NCI-H146 treated with DMSO at 0.1 percent for 48 hours (cell line): ENCODE results near the gene C17orf50.

Experiments
- DNase-seq: peaks from one replicate; lab custom pipeline; 2025; ENCODE audit not compliant: unreplicated experiment; lab: John Stamatoyannopoulos, UW

Gene C17orf50

DNA sequence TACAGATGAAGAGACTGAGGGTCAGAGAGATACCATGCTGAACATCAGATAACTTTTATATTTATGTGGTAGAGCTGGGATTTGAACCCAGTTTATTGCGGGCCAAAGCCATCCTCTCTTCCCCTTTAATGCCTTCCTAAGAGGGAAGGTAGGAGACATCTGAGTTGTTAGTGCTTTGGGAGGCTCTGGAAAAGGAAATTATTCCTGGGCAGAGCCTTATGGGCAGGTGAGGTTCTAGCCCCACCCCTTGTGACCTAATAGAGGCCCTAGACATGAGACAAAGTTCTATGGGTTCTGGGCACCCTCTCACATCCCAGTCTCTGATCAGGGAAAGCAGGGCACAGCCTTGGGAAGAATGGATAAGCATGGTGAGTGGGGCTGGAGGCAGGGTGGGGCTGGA lies at the start of gene C17orf50:
TSS of gene C17orf50 (plus strand) at position 301 of the 400 bp plus-strand sequence. CDS start at position 356, 55 bp downstream.
- no peak for DNase-seq

DNA sequence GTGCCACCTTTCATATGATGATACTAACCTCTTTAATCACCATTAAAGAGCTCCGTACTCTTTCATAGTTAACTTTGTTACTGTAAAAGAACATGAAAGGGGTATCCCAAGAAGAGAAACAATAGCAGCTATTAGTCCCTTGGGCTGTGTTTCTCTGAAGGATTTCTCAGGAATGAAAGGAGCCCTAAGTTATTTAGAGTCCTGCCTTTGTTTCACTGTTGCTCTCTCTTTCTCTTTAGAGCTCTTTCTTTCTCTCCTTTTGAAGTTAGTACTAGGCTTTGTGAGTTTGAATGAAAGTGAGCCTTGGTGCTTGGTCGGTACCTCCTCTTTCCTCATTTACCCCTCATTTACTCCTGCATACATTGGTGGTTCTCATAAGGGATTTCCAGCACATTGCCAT lies 49.7 kb upstream of the C17orf50 start:
- DNase-seq = no peak

DNA sequence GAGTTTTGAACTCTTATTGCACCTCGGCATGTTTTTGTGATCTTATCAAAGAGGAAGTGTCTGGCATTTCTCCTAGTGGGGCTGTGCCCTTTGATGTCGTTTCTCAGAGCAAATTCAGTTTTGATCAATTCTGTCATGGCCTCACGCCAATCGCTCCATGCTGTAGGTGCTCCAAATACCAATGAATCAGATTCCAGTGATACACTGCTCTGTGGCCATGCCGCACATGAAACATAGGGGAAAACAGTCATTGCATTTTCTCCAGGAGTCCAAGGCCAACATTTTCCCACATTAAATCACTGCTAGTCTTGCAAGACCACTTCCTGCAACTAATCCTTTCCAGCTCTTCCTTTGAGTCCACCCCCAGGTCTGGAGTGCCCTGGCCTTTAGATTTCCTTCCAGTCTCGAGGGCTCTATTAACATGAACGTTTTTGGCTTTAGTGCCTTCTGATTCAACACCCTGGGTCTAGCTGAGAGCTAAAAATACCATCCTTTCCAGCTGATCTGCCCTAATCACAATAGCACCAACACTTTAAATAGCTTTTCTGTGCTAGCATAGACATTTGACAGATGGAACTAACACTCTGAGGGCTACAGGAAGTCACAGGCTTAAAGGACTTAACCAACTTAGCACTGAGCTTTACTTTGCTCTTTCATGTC lies 47.5 kb upstream of the C17orf50 start:
- no peak for DNase-seq

DNA sequence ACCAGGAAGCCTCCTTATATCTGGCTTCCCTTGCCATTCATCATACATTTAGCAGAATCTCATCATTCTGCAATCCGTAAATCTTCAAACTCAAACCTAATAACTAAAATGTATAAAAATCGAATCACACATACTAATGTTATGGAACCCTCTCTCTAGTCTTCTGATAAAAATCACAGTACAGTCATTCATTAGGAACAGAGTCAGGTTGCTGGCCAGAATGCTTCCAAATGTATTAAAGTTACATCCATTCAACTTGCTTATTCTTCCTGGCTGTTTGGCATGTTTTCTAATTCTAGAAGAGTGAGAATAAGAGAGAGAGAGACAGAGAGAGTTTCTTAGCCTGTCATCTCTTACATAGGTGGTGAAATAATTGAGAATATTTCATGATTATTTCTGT lies 45.7 kb upstream of the C17orf50 start:
- DNase-seq = no peak

DNA sequence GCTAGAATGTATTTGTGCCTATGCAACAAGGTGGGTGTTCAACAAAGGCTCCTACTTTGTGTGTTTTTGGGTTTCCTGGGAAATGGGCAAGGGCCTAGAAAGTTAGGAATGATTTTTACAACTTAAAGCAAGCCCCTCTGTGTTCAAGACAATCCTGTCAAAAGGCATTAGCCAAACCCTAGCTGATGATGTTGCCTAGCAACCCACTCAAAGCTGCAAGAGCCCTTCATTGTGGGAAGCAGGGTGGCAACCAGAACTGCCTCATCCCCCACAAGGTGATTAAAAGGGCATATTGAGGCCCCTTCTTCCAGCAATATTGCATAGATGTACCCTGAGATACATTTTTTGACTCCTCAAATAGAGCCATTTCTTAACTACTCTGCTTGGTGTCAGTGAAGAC lies 45.3 kb upstream of the C17orf50 start:
- no peak for DNase-seq

DNA sequence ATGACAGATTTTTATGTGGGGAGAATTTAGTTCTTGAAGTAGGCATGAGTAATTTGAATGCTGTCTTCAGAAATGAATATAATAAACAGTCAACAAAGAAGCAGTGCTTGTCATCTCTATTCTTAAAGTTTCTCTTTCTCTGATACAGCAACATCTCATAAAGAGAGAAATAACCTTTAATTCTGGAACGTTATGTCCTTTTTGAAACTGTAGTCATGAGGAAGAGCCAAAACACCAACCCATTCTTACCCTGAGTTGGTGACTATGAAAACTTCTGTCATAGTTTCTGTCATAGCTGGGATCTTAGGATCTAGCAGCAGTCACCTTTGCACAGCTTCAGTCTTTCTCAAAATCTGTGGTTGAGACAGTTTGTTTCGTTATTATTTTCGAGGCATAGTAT lies 44.5 kb upstream of the C17orf50 start:
- DNase-seq = no peak

DNA sequence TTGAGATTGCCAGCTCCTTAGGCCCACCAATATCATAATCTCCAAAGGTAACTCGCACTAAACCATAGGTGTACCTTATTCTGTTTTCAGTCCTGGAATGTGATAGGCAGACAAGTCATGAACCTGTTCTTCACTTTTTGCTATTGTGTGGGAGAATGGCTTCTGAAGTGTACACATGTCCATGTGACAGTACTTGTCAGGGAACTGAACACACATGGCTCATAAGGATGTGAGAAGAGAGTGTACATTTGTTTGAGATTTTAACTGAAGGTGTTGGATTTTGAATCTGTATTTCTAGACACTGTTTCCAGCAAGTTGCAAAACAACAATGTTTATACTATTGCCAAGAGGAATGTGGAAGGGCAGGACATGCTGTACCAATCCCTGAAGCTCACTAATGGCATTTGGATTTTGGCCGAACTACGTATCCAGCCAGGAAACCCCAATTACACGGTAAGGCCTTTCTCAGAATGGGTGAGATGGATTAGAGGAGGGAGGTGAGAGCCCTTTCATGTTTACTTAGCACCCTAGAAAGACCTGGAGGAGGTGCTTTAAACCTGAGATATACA lies 43.7 kb upstream of the C17orf50 start:
- no peak for DNase-seq

DNA sequence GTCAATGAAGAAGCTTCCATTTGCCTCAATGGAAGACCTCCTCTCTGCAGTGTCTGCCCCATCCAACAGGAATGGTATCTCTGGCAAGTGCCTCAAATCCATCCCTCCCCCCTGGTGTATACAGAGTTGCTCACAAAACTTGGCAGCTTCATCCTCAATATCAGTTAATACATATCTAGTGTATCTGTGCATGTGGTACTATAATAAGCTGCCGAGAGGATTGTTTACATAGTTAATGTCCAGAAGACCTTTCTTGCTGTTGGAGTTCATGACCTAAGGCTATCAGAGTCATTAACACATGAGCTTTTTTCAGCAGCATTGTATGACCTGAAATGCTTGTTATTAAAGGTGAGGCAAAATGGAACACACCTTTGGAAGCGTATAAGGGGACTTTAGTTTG lies 43.2 kb upstream of the C17orf50 start:
- DNase-seq = no peak

DNA sequence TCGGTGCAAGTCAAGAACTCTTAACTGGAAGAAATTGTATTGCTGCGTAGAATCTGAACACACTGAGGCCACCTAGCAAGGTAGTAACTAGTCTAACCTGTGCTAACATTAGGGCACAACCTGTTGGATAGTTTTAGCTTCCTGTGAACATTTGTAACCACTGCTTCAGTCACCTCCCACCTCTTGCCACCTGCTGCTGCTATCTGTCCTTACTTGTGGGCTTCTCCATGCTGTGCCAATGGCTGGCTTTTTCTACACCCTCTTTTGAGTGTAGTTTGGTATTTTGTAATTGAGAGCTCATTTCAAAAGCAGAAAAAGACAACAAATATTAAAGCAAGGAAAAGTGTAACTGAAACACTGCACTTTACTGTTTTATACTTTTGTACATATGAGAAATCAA lies 37.0 kb upstream of the C17orf50 start:
- no peak for DNase-seq

DNA sequence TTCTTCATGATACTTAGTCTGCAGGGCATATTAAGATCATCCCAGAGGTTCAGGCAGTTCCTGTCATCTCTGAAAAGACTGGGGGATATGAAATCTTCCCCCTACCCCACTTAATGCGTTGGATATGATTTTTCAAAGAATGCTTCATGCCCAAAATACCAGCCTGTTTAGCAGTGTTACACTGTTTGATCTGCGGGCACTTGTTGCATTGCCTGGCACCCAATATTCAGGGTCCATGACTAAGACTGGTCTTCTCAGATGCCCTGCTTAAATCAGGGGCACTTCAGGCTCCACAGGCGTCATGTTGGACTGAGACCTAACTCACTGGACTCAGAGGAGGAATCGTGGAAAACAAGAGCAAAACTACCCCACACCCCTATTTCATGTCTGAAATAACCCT lies 35.6 kb upstream of the C17orf50 start:
- no peak for DNase-seq

DNA sequence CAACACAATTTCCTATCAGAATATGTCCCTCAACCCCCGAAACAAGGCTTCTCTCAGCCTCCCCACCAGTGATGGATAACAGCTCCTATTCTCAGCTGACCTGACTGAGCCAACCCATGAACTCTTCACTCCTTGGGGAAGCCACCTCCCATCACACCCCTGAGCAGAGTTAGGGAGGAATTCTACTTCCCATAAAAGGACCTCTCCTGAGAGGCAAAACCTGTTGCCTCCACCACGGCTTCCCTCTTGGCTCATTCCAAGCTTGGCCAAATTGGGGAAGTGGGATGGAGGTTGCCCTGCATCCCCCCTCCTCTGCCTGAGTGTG lies 34.9 kb upstream of the C17orf50 start:
- DNase-seq = no peak

DNA sequence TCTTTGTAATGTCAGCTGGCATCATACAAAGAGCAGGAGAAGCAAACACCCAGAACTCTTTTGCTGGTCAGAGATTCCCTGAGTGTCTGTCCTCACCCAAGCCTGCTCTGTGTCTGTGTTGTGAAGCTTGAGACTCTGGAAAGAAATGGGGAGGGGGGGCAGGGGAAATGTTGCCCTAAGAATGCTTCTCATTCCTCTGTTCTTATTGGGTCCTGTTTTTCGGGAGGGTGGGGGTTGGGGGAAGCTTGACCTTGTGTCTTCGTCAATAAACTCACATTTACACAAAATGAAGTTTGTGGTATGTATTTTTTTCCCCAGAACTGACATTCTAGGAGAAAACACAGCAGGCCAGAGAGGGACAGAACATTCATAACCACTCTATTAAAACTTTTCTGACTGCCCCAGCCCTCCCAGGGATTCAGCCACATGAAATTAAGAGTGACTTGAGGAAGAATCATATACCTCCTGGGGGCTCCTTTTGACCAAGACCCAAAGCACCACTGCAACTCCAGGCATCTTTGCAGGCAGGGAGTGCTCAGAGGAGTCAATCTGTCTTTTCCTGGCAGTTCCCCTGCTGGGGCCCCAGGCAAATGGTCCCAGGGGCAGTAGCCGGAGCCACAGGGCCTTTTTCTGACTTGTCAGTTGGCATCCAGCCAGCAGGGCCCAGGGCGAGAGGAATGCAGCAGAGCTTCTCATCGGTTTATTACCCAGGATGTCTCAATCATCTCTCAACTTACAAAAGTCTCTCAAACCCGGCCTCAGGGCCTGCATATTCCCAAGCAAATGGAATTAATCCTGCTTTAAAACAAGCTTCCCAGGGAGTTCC lies 34.3 kb upstream of the C17orf50 start:
- no peak for DNase-seq

DNA sequence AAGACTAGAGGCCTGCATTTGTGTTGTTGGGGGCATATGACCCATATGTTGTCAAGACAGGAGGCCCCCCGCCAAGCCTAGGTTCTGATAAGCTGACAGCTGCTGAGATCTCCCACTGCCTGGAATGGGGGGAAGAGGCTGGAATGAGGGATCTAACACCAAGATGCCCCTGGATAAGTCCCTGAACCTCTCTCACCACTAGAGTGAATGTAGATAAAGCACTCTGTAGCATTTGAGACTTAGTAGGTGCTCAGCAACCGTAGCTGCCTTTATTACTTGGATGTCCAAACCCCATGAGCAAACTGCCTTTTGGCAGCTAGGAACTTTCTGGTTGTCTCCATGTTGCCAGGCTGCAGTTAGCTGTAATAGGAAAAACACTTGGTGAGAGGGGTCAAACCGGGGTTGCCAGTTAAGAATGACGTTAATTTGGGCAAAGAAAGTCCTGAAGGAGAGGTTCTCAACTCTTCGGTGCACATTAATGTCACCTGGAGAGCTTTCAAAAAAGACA lies 33.7 kb upstream of the C17orf50 start:
- no peak for DNase-seq

DNA sequence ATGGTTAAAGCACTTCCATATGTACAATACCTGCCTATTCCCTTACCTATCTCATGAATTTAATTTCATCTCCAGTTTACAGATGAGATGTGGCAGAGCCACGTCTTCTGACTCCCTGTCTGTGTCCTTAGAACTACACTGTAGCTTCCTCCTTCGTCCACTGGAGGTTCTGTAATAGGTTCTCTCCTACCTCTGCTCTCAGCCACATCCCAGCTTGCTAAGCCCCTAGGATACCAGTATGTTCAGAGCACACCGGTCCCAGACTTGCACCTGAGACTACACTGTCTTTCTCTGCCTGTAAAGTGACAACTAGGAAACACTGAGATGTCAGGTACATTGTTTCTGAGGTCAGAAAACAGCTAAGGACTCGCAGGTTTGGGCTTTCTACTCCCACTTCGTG lies 33.1 kb upstream of the C17orf50 start:
- no peak for DNase-seq

DNA sequence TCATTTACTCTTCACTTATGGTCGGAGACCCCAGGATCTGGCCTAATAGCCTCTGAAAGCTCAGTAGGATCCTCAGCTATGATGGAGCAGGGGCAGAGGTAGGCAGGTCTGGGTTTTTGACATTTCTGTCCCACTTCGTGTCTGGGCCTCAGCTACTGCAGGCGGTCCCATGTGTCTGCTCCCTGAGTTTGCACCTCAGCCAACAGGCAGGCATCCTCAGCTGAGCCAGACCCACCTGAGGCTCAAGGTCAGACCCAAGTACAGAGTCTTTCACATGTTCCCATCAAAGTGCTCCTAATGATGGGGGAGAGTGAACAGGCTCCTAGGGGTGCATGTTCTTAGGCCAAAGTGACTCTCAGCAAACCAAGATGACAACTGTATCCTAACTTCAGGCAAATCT lies 32.1 kb upstream of the C17orf50 start:
- no peak for DNase-seq

DNA sequence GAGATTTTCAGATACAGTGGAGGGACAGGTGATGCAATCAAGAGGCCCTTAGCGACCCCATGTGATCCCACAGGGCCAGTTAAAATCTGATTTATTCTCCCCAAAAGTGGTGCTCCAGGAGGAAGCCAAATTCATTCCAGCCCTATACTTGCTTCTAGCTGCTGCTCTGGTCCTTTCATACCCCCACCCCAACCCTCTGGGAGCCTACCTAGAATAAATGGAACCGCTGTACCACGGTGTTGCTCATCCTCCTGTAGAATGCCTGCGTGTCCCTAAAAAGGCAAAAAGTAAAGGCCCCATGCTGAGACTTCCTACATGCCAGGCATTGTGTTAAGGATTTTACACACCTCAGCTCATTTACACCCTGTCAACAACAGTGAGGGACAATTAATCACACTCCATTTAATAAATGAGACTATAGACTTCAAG lies 31.3 kb upstream of the C17orf50 start:
- DNase-seq = no peak

DNA sequence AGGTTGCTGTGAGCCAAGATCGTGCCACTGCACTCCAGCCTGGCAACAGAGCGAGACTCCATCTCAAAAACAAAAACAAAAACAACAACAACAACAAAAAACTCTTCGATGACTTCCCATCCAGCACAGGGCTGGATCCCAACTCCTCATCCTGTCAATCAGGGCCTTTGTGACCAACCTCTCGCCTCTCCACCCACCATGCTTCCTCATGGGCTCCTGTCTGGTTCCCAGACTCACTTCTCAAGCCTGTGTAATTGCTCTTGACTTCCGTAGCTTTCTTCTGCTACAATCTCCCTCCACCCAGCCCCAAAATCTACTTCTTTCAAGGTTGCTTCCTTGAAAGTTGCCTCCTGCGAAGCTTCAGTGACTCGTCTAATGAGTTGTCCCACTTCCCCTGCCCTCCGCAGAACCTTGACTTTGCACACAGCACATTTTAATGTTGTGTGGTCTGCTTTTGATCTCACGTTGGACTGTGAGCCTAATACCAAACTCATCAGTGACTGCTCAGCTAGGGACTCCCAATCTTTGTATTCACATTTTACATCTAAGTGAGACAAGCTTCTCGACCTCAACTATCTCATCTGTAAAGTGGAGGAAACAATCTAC lies 30.2 kb upstream of the C17orf50 start:
- DNase-seq = no peak

DNA sequence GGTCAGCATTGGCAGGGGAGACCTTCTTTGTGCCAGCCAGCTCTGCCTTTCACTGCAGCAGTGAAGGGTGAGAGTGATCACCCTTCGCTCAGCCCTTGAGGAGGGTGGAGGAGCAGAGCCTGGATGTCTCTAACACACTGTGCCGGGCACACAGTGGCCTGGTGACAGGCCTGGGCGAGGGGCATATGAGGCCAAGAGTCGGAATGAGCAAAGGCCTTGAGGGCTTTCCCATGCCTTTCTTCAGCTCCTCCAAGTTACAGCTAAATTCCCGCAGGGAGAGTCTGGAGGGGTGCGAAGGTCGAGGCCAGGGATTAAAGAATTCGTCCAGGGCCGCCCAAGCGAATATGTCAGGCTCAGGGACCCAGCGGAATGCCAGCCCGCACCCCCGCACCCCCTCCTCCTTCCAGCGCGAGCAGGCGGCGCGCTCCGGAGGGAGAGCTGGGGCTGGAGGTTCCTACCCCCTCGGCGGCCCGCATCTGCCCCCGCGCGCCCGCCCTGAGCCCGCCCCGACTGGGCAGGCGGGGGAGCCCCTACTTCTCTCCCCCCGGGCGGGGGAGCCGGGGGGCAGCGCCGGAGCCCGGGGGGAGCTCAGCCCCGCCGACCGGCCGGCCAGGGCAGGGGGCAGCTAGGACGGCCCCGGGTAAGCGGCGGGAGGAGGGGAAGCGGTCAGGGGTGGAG lies 29.3 kb upstream of the C17orf50 start, which contains the start of gene RASL10B:
TSS of gene RASL10B (plus strand) at position 401 of the 678 bp plus-strand sequence. CDS start 3,546 bp downstream, outside the sequence.
- DNase-seq = no peak

DNA sequence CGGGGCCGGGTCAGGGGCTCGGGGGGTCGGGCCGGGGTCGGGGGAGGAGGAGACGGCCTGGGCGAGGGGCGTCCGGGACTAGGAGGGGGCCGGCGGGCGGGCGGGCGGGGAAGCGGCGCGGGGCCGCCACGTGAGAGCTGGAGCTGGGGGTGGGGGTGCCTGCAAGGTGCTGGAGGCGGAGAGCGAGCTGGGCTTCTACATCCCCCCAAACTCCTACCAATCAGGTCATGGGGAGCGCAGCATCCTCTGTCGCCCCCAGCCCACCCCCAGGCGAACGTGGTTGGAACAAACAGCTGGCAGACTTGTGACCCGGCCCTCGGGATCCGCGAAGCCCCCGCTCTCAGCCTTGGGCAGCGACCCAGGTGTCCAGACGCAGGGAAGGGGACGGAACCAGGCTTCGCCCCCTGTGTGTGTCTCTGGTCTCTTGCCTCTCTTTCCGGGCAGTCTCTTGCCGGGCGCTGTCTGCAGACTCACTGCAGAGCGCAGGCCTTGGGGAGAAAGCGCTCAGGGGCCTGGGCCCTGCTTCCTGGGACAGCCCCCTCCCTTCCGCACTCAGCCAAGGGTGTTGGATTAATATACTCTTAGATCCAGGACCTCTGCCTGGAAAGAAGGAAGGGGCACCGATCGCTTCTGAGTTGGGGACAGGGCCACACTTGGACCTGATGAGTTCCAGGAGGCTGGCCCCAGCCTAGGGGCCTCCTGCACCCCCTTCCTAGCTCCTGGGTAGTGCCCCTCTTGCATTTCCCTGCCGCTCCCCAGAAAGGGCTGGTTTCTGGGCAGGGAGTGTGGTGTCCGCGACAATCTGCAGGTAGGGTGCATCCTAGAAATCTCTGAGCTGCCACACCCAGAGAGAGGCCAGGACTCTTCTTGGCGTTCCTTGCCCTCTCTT lies 28.5 kb upstream of the C17orf50 start:
- DNase-seq = no peak

DNA sequence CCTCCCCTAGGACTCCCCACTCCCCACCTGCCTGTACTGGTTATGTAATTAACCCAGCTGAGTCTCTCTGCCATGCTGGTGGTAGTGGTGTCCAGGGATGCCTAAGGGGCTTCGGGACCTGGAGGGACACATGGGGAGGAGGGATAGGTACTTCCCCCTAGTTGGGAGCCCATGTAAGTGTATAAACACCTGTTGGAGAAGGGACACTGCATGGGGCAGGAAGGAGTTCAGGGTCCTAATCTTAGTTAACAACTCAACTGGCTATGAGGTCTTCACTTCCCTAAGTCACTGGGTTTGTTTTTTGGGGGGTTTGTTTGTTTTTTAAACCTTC lies 27.9 kb upstream of the C17orf50 start:
- DNase-seq = no peak
